Activated CD8-positive, alpha-beta memory T cell treated with anti-CD3 and anti-CD28 coated beads for 36 hours (primary cell): ENCODE data around the gene SLC35D2. TPM values are rescaled to one million over a fixed set of nuclear protein-coding genes. Genes with fewer than 3 reads are reported as not detected.

ENCODE experiments used
- CTCF ChIA-PET: fragments of 350-600 bp; sonication (Branson Sonifier 250); formaldehyde crosslinking; loops from one replicate; lab custom pipeline; 2021; ENCODE audit warnings: antibody characterized with exemption; lab: Charles Lee
- POLR2A ChIA-PET: fragments of 350-600 bp; sonication (Branson Sonifier 250); formaldehyde crosslinking; loops from one replicate; lab custom pipeline; 2021; ENCODE audit warnings: antibody characterized with exemption; lab: Charles Lee
- total RNA-seq, 2 experiments: library from RNA; stranded (reverse); gene quantifications; one replicate each; pipeline ENCODE4 v1.2.3, GENCODE V29; 2021

SLC35D2 gene
- total RNA-seq, 2 experiments from 2014 or later, result 3.4 to 4.2 TPM

DNA sequence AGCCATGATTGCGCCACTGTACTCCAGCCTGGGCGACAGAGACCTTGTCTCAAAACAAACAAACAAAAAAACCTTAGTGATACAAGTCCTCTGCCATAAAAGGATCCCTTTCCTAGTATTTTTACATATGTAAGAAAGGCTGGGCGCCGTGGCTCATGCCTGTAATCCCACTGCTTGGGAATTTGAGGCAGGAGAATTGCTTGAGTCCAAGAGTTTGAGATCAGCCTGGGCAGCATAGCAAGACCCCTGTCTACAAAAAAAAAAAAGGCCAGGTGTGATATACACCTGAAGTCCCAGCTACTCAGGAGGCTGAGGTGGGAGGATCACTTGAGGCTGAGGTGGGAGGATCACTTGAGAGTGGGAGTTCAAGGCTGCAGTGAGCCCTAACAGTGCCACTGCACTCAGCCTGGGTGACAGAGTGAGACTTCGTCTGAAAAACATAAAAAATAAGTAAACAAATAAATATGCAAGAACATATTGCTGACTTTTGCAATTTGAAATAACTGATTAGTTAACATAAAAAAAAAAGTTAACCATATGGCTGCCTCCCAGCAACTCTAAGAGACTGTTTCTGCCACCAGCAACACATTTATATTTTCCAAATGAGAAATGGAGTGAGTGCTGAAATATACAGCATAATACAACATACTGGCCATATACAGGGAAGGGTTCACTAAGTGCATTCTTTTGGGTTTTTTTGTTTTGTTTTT, 27.8 kb upstream of the SLC35D2 start:
- CTCF ChIA-PET, result interaction anchor here (0.7 kb wide), 1 partner anchor 46 kb away, joined by 3 read pairs; no protein-coding TSS in a partner anchor
- POLR2A ChIA-PET, result no interaction called here

GRCh38 chr9:96408409-96409280, 25.1 kb upstream of the SLC35D2 start:
- CTCF ChIA-PET, result no interaction called here
- POLR2A ChIA-PET, result no interaction called here

GRCh38 chr9:96400132-96400910, 16.8 kb upstream of the SLC35D2 start:
- POLR2A ChIA-PET, result no interaction called here
- CTCF ChIA-PET, result interaction anchor here (0.7 kb wide), 1 partner anchor 80 kb away, joined by 3 read pairs; no protein-coding TSS in a partner anchor

GRCh38 chr9:96399325-96399633, 15.8 kb upstream of the SLC35D2 start:
- POLR2A ChIA-PET, result no interaction called here

DNA sequence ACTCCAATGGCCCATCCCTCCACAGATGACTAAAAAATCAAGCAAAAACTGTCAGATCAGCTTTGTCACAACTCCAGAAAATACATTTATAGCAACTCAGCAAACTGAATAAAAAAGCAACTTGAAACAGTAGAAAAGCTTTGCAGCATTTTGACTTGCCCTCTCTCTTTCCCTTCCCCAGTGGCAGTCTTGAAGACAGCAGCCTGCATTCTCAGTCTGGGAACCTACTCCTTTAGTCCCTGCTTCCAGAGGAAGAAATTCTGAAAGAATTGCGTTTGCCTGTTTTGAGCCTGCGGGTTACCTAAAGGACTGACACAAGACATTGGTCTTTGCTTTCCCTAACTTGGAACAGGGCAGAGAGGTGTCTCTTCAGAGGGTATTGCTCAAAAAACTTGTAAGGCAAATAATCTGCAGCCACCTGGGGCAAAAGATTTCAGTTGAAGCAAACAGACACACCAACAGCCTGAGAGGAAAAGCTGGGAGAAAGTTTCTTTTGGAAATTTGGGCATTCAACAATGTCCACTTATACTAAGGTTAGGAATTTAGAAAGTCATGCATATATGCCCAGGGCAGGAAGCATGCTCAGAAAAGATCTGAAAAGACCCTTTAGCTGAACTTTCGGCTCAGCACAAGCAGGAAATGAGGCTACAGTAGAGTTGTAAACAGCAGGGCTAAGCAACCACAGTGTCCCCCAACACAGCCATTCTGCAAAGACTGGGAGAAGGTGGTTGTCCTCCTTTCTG, 15.2 kb upstream of the SLC35D2 start:
- POLR2A ChIA-PET, result no interaction called here
- CTCF ChIA-PET, result no interaction called here

More at GRCh38 chr9:96399325-96399633, 15.8 kb upstream of the SLC35D2 start:
- CTCF ChIA-PET, result no interaction called here

DNA sequence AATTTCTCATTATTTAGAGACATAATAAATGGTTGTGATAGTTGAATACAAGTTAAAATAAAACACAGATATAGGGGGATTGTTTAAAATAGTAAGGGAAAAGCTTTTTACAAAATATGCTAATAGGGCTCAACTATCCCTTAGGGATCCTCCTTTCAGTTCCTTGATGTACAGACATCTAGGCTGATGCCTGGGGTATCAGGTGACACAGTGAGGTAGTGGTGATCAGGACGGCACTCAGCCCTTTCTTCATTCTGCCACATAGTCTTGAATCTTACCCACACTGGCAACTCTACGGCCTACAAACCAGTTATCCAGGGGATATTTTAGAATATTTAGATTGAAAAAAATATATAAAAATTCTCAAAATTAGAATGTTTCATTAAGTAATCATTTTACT, 12.5 kb upstream of the SLC35D2 start:
- ChIA-PET POLR2A (no interaction called here), CTCF (no interaction called here)

- ChIA-PET CTCF (no interaction called here), POLR2A (interaction anchor here (0.5 kb wide), 1 partner anchor 459 kb away, joined by 4 read pairs; the partner anchor contains the start of gene ZNF782)
These were observed 11.5 kb upstream of the SLC35D2 start for GRCh38 chr9:96394832-96395496.

DNA sequence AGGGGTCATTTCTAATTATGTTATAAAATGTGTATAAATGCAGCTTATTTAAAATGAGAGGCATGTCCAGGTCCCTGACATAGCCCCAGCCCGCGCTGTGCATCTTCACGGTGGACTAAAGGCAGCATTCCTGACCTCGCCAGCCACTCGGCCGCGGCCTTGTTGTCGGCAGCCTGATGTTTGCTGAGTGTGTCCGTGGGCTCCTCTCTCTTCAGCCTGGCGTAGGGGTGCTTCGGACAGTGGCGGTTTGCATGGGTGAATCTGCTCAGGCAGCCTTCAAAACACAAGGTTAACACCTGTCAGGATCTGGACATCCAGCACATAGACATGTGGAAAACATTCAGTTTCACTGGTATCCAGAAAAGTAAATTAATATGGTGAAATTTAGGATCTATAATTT, 8.8 kb upstream of the SLC35D2 start:
- ChIA-PET POLR2A (no interaction called here), CTCF (no interaction called here)

- POLR2A ChIA-PET, result no interaction called here
- CTCF ChIA-PET, result interaction anchor here (0.8 kb wide), 1 partner anchor 17 kb away, joined by 3 read pairs; no protein-coding TSS in a partner anchor
These were observed 7.7 kb upstream of the SLC35D2 start for GRCh38 chr9:96391021-96391765.

- POLR2A ChIA-PET, result no interaction called here
- CTCF ChIA-PET, result no interaction called here
These were observed 4.6 kb upstream of the SLC35D2 start for GRCh38 chr9:96388144-96388543.

GRCh38 chr9:96386157-96386556, 2.6 kb upstream of the SLC35D2 start:
- POLR2A ChIA-PET, result no interaction called here
- CTCF ChIA-PET, result no interaction called here

GRCh38 chr9:96382839-96383164, 709 bp downstream of the SLC35D2 start:
- ChIA-PET POLR2A (no interaction called here), CTCF (interaction anchor here (0.8 kb wide), 1 partner anchor 34 kb away, joined by 4 read pairs; no protein-coding TSS in a partner anchor)

DNA sequence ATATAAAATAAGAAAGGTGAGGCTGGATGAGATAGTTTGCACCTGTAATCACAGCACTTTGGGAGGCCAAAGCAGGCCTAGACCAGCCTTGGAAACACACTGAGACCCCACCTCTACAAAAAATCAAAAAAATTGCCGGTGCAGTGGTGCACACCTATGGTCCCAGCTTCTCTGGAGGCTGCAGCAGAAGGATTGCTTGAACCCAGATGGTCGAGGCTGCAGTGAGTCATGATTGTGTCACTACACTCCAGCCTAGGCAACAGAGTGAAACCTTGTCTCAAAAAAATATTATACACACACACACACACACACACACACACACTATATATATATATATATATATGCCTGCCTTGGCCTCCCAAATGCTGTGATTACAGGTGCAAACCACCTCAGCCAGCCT, 1.3 kb downstream of the SLC35D2 start:
- POLR2A ChIA-PET, result no interaction called here
- CTCF ChIA-PET, result interaction anchor here (0.8 kb wide), 1 partner anchor 34 kb away, joined by 4 read pairs; no protein-coding TSS in a partner anchor

GRCh38 chr9:96381696-96382095, 1.8 kb downstream of the SLC35D2 start:
- POLR2A ChIA-PET, result no interaction called here
- CTCF ChIA-PET, result no interaction called here

- POLR2A ChIA-PET, result no interaction called here
- CTCF ChIA-PET, result no interaction called here
These were observed 2.4 kb downstream of the SLC35D2 start for GRCh38 chr9:96381125-96381524.

DNA sequence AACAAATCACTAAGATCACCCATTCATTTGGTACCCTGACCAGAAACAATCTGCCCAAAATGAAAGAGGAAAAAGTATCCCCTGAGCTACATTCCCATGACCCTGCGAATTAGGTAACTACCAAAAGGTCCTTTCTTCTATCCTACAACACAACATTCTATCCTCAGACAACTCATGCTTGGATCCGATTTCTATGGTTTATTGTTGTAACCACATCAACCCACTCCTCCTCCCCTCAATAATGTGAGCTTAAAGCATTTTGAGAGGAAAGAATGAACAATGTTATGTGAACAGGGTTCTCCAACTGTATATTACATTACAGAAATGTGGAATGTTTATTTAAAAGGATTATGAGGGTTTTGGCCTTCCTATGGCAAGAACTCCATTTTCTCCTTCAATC, 4.0 kb downstream of the SLC35D2 start:
- POLR2A ChIA-PET, result no interaction called here

DNA sequence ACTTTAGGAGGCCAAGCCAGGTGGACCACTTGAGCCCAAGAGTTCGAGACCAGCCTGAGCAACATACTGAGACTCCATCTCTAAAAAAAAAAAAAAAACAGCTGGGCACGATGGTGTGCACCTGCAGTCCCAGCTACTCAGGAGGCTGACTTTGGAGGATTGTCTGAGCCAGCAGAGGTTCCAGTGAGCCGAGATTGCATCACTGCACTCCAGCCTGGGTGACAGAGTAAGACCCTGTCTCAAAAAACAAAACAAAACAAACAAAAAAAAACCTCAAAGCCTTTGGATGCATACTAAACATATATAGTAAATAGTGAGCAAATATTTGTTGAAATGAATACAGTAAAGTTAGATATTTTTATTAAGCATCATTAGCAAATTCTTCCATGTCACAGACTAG, 5.3 kb downstream of the SLC35D2 start:
- ChIA-PET POLR2A (no interaction called here), CTCF (no interaction called here)

More for the DNA sequence above, 4.0 kb downstream of the SLC35D2 start:
- CTCF ChIA-PET, result interaction anchor here (1.1 kb wide), 1 partner anchor 46 kb away, joined by 3 read pairs; no protein-coding TSS in a partner anchor
